Medulla oblongata (tissue), 1 donor: ENCODE data around the gene KRT15.
"Not testable (repeated sequence)": the region's sequence is repeated elsewhere in the genome, so short reads cannot be mapped to it uniquely, and the experiment has no call there.

ENCODE experiments used
- DNase-seq: peaks from one replicate; pipeline ENCODE4 v3.0.0-alpha.2; 2015; ENCODE audit errors: extremely low spot score

KRT15 gene

DNA sequence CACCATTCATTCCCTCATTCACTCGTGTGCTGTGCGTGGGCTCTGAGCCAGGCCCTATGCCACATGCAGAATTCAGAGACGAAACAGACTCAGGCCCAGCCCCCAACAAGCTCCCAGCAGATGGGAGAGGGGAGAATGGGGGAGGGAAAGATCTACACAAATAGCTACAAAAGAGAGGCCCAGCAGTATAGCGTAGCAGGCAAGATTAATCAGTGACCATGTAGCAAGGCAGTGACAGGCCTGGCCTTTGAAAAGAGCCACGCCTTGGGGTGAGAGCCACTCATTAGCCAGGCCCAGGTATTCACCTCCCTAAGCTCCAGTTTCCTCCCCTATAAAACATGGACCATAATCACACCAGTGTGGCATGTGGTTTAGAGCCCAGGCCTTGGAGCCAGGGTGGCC is 25.8 kb upstream of the KRT15 start:
- DNase-seq = no peak

DNA sequence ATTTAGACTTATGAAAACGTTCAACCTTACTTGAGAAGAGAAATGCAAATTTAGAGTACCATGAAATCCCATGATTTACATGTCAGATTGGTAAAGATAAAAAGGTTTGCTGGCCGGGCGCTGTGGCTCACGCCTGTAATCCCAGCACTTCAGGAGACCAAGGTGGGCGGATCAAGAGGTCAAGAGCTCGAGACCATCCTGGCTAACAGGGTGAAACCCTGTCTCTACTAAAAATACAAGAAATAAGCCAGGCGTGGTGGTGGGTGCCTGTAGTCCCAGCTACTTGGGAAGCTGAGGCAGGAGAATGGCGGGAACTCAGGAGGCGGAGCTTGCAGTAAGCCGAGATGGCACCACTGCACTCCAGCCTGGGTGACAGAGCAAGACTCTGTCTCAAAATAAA is 24.1 kb upstream of the KRT15 start:
- DNase-seq = not testable (repeated sequence)

DNA sequence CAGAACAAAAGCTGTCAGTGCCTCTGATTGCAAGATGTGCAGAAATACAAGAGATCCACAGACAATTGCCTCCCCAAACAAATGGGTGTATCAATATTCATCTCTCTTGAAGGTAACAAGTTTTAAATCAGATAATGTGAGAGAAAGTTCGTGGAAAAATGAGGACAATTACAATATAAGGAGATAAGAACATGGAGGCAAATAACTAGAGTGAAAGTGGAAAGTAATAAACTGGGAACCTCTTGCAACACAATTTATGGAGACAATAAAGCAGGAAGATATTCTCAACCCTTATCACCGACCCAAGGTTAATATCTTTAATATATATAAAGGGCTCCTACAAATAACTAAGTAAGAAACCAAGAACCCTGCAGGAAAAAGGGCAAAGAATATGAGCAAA is 23.7 kb upstream of the KRT15 start:
- DNase-seq = no peak

DNA sequence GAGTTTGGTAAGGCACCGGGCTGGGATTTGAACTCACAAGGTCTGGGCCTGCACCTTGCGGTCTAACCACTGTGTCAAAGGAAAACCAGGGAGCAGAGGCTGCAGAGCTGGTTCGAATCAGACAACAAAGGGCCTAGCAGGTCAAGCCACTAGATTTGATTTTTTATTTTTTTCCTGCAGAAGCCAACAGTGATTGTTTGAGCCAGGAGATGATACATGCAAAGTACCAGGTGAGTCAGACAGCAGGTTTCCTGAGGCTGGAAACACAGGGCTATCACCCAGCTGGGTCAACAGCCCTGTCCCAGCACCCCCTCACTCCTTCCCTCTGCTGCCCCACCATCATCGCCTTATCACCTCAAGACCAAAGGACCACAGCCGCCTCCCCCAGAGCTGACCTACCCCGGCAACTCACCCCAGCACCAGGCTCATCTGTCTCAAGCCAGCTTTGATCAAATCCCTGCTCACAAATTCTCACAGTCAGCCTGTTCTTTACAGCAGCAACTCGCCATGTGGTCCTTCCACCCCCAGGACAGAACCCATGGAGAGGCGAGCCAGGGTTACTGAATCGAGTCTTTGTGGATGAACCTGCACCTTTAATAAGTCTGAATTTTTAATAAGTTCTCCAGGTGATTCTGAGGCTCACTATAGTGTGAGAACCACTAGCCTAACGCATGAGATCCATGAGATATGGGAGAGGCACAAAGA is 22.4 kb upstream of the KRT15 start:
- DNase-seq = no peak

DNA sequence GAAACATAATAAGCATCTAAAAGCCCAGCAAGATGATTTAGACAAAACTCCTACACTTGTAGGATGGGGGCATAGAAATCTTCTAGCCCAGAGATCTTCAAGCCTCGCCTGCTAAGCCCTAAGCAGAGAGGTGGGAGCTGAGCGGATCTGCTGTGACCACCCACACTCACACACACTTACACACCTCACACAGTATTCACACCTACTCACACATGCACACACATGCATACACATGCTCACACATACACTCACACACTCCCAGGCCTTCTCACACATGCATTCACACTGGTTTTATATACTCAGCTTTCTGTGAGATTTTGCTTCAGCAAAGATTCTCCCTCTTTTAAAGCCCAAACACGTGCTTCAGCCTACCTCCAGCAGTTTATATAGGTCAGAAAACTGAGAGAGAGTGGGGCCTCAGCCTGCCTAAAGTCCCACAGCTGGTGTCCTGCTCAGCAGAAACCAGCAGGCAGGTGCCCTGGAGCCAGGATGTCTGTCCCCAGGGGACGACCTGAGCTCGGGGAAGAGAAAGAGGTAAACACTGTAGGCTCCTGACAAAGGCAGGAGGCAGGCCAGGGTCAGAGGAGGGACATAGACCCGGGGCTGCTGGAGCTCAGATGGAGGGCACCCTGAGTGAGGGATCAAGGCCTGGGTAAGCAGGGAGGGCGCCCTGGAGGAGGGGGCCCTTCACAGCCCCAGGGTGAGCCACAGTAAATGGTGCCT is 21.4 kb upstream of the KRT15 start:
- no peak for DNase-seq

DNA sequence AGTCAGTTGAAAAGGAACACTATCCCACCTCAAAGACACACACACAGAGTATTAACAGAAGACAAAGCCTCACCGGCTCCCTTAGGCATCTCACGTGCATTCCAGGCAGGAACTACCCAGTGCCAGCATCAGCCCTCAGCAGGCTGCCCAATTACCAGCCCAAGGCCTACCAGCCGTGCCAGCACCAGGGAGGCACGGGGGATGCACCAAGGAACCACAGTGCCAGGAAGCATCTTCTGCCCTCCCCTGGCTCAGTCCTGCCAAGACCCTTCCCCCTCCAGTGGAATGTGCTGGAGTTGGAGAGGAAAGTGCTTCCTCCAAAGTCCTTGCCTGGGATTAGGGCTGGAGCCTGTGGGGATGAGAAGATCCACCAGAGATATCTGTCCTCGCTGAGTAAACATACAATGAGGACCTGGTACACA is 20.4 kb upstream of the KRT15 start:
- DNase-seq = no peak

DNA sequence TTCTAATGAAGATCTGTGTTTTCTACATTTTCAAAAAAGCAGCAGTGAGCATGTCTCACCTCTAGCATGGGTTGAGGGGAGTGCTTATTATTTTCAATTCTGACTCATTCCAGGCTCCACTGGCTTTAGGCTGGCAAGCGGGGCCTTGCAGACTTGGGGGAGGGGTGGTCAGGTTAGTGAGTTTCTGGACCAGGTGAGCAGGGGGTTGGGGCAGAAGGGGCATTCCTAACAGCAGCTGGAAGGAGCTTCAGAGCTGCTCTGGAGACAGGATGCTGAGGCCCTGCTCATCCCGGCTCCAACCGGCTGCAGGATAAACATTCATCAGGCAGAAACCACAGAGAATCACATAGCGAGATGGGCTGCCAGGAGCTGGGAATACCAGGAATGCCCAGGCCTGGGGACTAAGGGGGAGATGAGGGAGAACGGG is 19.9 kb upstream of the KRT15 start:
- DNase-seq = no peak

DNA sequence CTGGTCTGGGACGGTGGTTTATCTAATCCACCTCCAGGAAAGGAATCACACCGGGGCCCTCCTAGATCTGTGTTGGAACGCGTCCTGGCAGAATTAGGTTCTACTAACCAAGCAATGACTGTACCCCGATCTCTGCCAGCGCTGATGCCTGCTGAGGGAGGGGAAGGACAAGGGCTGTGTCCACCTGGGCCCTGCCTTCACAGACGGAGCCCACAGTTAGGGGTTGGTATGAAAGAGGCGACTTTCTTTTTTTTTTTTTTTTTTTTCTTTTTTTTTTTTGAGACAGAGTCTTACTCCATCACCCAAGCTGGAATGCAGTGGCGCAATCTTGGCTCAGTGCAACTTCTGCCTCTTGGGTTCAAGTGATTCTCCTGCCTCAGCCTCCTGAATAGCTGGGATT is 19.3 kb upstream of the KRT15 start:
- no peak for DNase-seq

DNA sequence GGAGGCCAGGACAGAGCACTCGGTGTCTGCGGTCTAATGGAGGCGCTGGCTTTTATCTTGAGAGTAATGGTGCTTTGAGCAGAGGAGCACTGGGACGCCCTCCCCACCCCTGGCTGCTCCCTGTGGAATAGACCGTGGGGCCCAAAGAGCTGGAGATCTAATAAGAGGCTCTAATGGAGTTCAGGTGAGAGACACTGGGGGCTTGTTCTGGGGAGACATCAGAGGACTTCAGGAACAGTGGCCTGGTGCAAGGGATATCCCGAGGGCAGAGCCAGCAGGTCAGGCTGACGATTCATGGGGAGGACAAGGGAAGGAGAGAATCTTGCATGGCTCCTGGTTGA is 18.9 kb upstream of the KRT15 start:
- DNase-seq = no peak

DNA sequence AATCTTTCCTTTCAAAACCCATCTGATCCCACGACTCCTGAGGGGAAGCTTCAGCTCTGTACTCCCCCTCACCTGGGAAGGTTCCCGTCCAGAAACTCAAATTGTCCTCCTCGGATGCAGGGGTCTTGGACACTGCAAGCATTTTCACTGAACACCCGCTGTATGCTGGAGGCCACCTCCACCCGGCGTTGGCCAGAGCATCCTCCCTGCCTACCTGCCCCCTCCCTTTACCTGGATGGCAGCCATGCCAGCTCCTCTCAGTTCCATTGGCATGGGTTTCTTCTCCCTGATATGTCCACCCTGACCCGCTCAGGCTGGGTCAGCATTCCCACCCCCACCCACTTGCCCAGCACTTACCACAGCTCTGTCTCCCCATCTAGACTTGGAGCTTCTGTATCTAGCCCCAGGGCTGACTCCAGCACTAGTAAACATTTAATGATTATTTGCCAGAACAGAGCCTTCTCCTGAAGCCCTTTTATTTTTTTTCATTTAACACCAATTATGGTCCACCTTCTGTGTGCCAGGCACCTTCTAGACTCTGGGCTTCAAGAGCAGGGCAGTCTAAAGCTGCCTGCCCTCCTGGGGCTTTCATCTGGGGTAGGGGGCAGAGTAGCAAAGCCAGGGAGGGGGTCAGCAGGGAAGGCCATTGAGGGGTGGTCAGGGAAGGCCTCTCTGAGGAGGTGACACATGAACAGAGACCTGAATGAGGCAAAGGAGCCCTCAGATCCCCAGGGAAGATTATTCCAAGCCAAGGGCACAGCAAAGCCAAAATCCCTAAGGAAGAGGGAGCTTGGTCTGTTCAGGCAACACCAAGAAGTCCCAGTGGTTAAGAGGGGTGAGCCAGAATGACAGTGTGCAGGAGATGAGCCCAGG is 18.3 kb upstream of the KRT15 start:
- no peak for DNase-seq

DNA sequence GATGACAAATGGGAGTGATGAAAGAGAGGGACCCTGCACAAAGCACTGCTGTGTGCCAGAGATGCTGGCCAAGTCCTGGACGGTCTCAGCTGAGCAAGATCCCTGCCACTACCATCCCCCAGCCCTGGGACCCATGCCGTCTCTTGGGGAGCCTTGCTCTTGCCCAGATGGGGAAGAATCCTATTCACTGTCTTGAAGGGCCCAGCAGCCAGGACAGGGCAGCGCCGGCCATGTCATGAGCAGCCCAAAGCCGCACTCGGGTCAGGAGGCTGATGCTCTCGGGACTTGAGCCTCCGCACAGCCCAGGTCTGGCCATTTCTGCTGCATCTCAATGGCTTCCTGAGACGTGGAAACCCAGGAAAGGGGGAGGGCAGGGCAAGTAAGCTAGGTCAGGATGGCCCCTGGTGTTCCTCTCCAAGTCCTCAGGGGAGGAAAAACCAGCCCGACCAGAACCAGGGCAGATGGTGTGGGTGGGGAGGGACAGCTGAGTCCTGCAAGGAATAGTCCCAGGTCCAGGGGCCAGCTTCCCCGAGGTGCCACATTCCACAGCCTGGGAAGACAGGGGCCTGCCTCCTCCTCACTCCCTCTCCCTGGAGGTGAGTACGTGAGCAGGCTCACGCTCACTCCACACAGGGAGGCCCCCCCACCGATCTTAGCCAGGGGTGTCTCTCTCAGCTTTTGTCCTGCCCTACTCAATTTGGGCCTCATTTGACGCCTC is 17.2 kb upstream of the KRT15 start:
- no peak for DNase-seq

DNA sequence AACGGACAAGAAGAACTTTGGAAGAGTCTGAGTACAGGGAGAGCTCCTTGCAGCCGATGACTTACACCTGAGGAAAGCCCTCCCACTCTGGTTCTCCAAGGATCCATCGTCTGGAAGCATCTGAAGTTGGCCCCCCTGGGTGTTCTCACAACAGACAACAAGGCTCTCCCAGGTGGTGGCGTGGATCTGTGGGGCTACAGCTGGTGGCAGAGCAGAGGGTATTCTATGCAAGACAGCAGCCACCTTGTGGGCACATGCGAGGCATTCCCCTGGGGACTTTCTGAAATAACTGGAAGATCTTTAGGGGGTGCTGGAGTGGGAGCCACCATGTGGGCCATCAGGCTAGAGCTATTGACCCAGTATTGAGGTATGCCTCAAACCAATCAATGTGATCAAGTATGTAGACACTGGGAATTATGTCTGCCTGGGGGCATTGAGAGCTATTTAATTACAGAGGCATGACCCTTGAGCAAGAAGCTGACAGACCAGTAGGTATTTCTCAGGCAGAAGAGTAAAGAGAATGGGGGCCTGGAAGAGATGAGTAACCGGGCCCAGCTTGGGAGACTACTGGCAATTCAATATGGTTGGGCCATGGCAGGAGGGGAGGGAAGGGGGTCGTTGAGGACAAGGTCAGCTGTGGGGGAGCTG is 16.3 kb upstream of the KRT15 start:
- DNase-seq = no peak

DNA sequence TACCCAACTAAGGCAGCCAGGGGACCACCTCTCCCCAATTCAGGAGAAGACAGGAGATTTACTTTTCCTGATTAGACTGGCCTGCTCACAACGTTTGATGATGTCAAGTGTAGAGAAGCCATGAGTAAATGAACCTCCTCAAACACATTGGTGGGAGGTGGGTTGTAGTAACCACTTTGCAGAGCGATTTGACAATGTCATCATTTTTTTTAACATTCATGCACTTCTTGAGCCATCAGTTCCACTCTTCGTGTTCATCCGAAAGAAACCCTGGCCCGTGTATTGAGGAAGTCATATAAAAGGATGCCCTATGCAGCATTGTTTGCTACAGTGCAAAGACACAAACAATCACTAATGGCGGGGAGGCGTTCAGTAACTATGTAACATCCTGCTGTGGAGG is 14.9 kb upstream of the KRT15 start:
- DNase-seq = no peak

DNA sequence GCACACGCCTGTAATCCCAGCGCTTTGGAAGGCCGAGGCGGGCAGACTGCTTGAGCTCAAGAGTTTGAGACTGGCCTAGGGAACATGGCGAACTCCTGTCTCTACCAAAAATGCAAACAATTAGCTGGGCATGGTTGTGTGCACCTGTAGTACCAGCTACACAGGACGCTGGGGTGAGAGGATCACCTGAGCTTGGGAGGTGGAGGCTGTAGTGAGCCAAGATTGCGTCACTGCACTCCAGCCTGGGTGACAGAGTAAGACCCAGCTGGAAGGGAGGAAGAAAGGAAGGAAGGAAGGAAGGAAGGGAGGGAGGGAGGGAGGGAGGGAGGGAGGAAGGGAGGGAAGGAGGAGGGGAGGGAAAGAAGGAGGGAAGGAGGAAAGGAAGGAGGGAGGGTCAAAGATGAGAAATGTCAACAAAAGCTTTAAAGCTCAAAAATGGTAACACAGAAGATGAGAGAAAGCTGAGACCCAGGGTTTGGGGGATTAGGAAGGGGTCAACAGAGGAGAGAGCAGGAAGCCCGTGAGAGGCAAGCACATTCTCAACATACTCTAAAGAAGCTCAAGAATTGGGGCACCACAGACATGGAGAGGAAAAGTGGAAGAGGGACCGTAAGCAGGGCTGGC is 14.4 kb upstream of the KRT15 start:
- DNase-seq = no peak

DNA sequence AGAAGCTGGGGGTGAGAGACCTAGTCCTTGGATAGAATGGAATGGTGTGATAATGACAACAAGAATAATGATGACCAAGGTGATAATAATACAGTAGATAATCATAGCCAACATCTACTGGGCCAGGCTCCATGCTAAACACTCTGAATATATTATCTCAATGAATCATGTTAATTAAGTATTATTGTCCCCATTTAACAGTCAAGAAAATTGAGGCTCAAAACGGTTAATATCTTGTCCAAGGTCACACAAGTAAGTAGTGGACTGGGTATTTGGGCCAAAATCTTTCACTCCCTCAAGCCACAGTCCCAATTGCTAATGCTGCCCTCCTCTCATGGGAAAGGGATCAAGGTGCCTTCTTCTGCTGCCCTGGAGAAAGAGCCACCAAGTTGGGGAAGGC is 13.3 kb upstream of the KRT15 start:
- no peak for DNase-seq

DNA sequence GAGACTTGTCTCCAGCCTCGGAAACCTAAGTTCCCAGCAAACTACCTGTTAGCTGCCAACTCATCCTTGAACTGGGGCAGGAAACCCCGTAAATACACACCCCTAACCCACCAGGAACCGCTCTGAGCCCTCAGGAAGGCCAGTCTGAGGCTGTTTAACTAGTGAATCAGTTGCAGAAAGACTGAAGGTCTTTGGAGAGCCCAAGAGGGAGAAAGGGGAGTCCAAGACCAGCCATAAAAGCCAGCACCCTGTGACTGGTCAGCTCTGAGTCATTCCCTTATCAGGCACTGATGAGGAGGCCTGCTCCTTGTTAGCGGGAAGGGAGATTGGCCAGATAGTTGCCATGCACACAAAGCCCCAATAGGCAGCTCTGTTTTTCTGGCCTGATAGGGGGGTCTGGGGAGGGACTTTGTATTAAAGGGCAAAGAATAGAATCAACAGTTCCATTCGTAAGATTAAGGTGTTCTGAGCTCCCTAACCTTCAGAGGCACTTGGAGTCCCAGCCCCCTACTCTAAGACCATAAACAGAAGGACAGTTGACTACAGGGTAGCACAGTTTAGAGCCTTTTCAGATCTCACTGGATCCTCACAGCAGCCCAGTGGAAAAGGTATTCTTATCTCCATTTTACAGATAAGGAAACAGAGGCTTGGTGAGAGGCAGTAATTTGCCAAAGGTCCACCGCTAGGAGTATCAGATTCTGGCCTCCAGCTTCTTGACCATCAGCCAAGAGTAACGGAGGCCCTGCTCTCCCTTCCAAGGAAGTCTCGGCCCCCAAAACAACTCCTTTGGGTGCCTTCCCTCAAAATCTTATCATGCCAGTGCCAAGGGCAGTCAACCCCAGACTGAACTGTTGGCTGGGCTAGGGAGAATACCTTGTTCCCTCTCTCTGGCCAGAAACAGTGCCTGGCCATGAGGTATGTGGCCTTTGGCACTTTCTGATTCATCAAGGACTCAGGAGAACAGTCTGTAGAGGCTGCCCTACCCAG is 11.7 kb upstream of the KRT15 start:
- no peak for DNase-seq

DNA sequence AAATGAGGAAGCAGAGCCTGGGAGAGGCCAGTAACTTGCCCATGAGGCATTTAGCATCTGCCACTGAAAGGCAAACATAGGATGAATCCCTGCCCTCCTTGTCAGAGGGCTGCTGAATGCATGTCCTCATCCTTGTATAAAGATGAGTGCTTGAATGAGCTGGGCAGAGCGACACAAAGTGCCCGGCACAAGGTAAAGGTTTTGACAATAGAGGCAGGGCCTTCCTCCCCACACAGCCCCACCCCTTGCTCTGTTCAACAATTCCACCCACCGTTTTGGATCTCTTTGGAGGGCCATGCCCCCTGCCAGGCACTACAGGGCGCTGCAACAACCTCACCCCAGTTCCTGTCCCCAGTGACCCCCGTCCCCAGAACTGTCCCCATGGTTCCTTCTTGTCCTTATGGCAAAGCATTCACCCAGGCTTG is 10.8 kb upstream of the KRT15 start:
- no peak for DNase-seq

DNA sequence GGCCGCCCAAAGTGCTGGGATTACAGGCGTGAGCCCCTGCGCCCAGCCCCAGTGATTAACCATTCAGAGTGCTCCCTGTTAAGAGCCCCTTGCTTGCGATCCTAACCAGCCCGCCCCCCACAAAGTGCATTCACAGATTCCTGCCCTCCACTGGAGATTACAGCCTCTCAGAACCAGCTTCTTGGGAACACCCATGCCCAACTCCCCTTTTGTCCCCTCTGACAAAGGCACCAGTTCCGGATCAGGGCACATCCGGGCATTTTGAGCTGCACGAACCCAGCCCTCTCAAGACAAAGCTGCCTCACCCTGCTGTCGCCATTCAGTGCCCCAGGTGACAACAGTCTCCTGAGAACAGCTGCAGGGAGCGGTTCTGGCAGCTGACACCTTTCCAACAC is 10.3 kb upstream of the KRT15 start:
- DNase-seq = no peak

DNA sequence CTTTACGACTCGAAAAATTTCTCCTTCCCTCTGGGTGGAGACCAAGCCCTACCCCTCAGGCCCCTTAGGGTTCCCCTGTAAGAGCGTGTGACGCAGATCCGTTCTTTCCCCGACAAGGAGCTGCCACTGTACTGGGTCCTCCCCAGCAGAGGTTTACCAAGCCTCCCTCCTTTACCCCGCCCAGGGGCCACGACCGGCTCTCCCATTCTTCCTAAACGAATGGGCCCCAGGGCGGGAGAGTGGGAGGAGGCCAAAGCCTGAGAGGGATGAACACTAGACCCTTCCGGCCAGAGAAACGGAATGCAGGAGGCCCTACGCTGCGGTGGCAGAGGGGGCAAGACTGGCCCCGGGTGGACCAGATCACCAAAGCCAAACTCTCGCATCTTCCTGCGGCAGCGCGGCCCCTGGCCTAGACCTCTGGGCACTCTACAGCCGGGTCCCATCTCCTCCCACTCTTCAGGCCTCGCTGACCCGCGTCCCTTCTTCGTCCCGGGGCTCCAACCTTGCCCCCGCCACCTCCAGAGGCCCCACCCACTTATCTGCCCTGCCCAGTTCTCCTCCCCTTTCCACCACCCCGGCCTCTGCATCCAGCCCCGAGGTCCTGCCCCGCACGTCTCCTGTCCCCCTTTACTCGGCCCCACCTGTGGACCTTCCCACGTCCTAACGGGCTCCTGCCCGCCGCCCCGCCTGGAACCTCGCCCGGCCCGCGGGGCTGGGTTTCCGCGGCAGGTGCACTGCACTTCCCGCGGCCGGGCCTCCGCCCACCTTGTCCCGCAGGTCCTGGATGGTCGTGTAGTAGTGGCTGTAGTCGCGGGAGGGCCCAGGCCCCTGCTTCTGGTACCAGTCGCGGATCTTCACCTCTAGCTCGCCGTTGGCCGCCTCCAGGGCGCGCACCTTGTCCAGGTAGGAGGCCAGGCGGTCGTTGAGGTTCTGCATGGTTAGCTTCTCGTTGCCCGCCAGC is 8.7 kb upstream of the KRT15 start:
- no peak for DNase-seq
